GM20431 (cell line): Measurements from ENCODE around the gene RNASE2.
"Not testable (repeated sequence)": the region's sequence is repeated elsewhere in the genome, so short reads cannot be mapped to it uniquely, and the experiment has no call there.

Experiments used
- in situ Hi-C: fragments of 300-500 bp; cut with MseI, MboI; formaldehyde crosslinking; loops from one replicate; pipeline ENCODE4 v1.15.0; 2020; ENCODE audit warnings: low sequenced_read_pairs; ENCODE audit not compliant: unreplicated experiment

Gene RNASE2

GRCh38 chr14:20980906-20981305, 25.6 kb downstream of the RNASE2 start:
- in situ Hi-C loops, result no loop called here

GRCh38 chr14:20982646-20983369, 27.5 kb downstream of the RNASE2 start:
- in situ Hi-C loops, result no loop called here

- in situ Hi-C loops, result not testable (repeated sequence)
Measured at GRCh38 chr14:20985650-20986049, 30.4 kb downstream of the RNASE2 start.

- in situ Hi-C loops, result no loop called here
Measured at GRCh38 chr14:20986811-20987210, 31.5 kb downstream of the RNASE2 start.

- in situ Hi-C loops, result no loop called here
Measured at GRCh38 chr14:20988717-20989470, 33.6 kb downstream of the RNASE2 start.

GRCh38 chr14:20989471-20989786, 34.1 kb downstream of the RNASE2 start:
- in situ Hi-C loops, result no loop called here

- in situ Hi-C loops, result no loop called here
Measured at GRCh38 chr14:20989787-20990600, 34.7 kb downstream of the RNASE2 start, which contains the start of gene METTL17. METTL17 (plus strand) TSS chr14:20989980; CDS start chr14:20990003, 23 bp downstream.

- in situ Hi-C loops, result no loop called here
Measured at GRCh38 chr14:20996521-20996920, 41.2 kb downstream of the RNASE2 start.

- in situ Hi-C loops, result no loop called here
Measured at GRCh38 chr14:20997115-20997514, 41.8 kb downstream of the RNASE2 start.

GRCh38 chr14:20997564-20997963, 42.3 kb downstream of the RNASE2 start:
- in situ Hi-C loops, result no loop called here

GRCh38 chr14:20998139-20998538, 42.9 kb downstream of the RNASE2 start:
- in situ Hi-C loops, result no loop called here

GRCh38 chr14:20998674-20999366, 43.5 kb downstream of the RNASE2 start, which contains the start of gene SLC39A2:
SLC39A2 (plus strand) TSS chr14:20999293; CDS start chr14:20999447, 154 bp downstream.
- in situ Hi-C loops, result no loop called here

GRCh38 chr14:20999591-20999990, 44.3 kb downstream of the RNASE2 start:
- in situ Hi-C loops, result no loop called here

GRCh38 chr14:21001218-21001617, 45.9 kb downstream of the RNASE2 start:
- in situ Hi-C loops, result no loop called here

GRCh38 chr14:21003788-21004346, 48.6 kb downstream of the RNASE2 start:
- in situ Hi-C loops, result no loop called here
